KOPT-K1 (cell line): ENCODE data around the gene TCF7L2.

ENCODE experiments used
- H3K27ac ChIP-seq: fragments of 200-600 bp; sonication (generic); 2 replicates; pipeline ENCODE4 v1.5.1; 2016; ENCODE audit warnings: antibody characterized with exemption, mild to moderate bottlenecking, low read depth, low read length; ENCODE audit not compliant: poor library complexity, severe bottlenecking
- H3K36me3 ChIP-seq: fragments of 200-600 bp; sonication (generic); 2 replicates; pipeline ENCODE4 v1.5.1; 2017; ENCODE audit warnings: antibody characterized with exemption, mild to moderate bottlenecking, low read length, moderate library complexity; ENCODE audit not compliant: insufficient read depth
- H3K9me3 ChIP-seq: fragments of 200-600 bp; sonication (generic); 2 replicates; pipeline ENCODE4 v1.5.1; 2017; ENCODE audit warnings: antibody characterized with exemption, low read length, mild to moderate bottlenecking; ENCODE audit not compliant: insufficient read depth, poor library complexity, severe bottlenecking

TCF7L2 gene

GRCh38 chr10:113011592-113012374 is 61.7 kb downstream of the TCF7L2 start:
- H3K9me3 ChIP-seq, result no peaks in the 10 kb centered on the region
- no peaks in the 10 kb centered on the region for H3K36me3 ChIP-seq
- H3K27ac ChIP-seq, result no peak overlapping the region

GRCh38 chr10:113015201-113015600 is 65.2 kb downstream of the TCF7L2 start:
- Histone ChIP-seq H3K9me3 (no peaks in the 10 kb centered on the region), H3K27ac (no peak overlapping the region)

GRCh38 chr10:113017376-113017775 is 67.3 kb downstream of the TCF7L2 start:
- H3K9me3 ChIP-seq, result no peaks in the 10 kb centered on the region
- no peak overlapping the region for H3K27ac ChIP-seq
- H3K36me3 ChIP-seq, result no peaks in the 10 kb centered on the region

More at GRCh38 chr10:113015201-113015600, 65.2 kb downstream of the TCF7L2 start:
- H3K36me3 ChIP-seq, result no peaks in the 10 kb centered on the region

- Histone ChIP-seq H3K9me3 (no peaks in the 10 kb centered on the region), H3K27ac (no peak overlapping the region), H3K36me3 (no peaks in the 10 kb centered on the region)
Observed at GRCh38 chr10:113018034-113018433, 68.0 kb downstream of the TCF7L2 start.

GRCh38 chr10:113019096-113019495 is 69.0 kb downstream of the TCF7L2 start:
- Histone ChIP-seq H3K9me3 (no peaks in the 10 kb centered on the region), H3K27ac (no peak overlapping the region), H3K36me3 (no peaks in the 10 kb centered on the region)

- no peaks in the 10 kb centered on the region for H3K36me3 ChIP-seq
- no peak overlapping the region for H3K27ac ChIP-seq
- no peaks in the 10 kb centered on the region for H3K9me3 ChIP-seq
Observed at GRCh38 chr10:113019692-113020474, 69.8 kb downstream of the TCF7L2 start.

- H3K27ac ChIP-seq, result no peak overlapping the region
- H3K36me3 ChIP-seq, result no peaks in the 10 kb centered on the region
- no peaks in the 10 kb centered on the region for H3K9me3 ChIP-seq
Observed at GRCh38 chr10:113020475-113020753, 70.4 kb downstream of the TCF7L2 start.

- H3K36me3 ChIP-seq, result no peaks in the 10 kb centered on the region
- H3K27ac ChIP-seq, result no peak overlapping the region
- no peaks in the 10 kb centered on the region for H3K9me3 ChIP-seq
Observed at GRCh38 chr10:113020838-113021237, 70.8 kb downstream of the TCF7L2 start.

- Histone ChIP-seq H3K36me3 (no peaks in the 10 kb centered on the region), H3K9me3 (no peaks in the 10 kb centered on the region), H3K27ac (no peak overlapping the region)
Observed at GRCh38 chr10:113021268-113022040, 71.4 kb downstream of the TCF7L2 start.

- H3K27ac ChIP-seq, result no peak overlapping the region
Observed at GRCh38 chr10:113022265-113022664, 72.2 kb downstream of the TCF7L2 start.

GRCh38 chr10:113023017-113023416 is 73.0 kb downstream of the TCF7L2 start:
- H3K9me3 ChIP-seq, result no peaks in the 10 kb centered on the region

More at GRCh38 chr10:113022265-113022664, 72.2 kb downstream of the TCF7L2 start:
- H3K9me3 ChIP-seq, result no peaks in the 10 kb centered on the region
- H3K36me3 ChIP-seq, result no peaks in the 10 kb centered on the region

GRCh38 chr10:113024930-113025329 is 74.9 kb downstream of the TCF7L2 start:
- Histone ChIP-seq H3K27ac (no peak overlapping the region), H3K9me3 (no peaks in the 10 kb centered on the region), H3K36me3 (no peaks in the 10 kb centered on the region)

More at GRCh38 chr10:113023017-113023416, 73.0 kb downstream of the TCF7L2 start:
- H3K27ac ChIP-seq, result no peak overlapping the region
- H3K36me3 ChIP-seq, result no peaks in the 10 kb centered on the region

GRCh38 chr10:113025487-113025886 is 75.4 kb downstream of the TCF7L2 start:
- Histone ChIP-seq H3K27ac (no peak overlapping the region), H3K36me3 (no peaks in the 10 kb centered on the region), H3K9me3 (no peaks in the 10 kb centered on the region)

GRCh38 chr10:113026679-113027078 is 76.6 kb downstream of the TCF7L2 start:
- Histone ChIP-seq H3K36me3 (no peaks in the 10 kb centered on the region), H3K27ac (no peak overlapping the region), H3K9me3 (no peaks in the 10 kb centered on the region)

GRCh38 chr10:113027230-113027573 is 77.2 kb downstream of the TCF7L2 start:
- Histone ChIP-seq H3K27ac (no peak overlapping the region), H3K9me3 (no peaks in the 10 kb centered on the region), H3K36me3 (no peaks in the 10 kb centered on the region)
